UCSD-AML1 (cell line): Measurements from ENCODE around the gene ATP6V1G2.
A peak's percentile ranks its signal among the peaks of the same experiment; 100 is the strongest.
"Not testable (repeated sequence)": the region's sequence is repeated elsewhere in the genome, so short reads cannot be mapped to it uniquely, and the experiment has no call there.

Source experiments
- DNase-seq: peaks from one replicate; lab custom pipeline; 2025; ENCODE audit not compliant: unreplicated experiment; lab: John Stamatoyannopoulos, UW

Gene ATP6V1G2

GRCh38 chr6:31529329-31530150 is 16.9 kb downstream of the ATP6V1G2 start:
- DNase-seq, result peak; percentile 15

- no peak for DNase-seq
These were observed 17.5 kb downstream of the ATP6V1G2 start, which contains the start of gene MCCD1 for GRCh38 chr6:31528821-31529328. Gene MCCD1, plus strand, starts transcription at chr6:31528962. Its CDS starts 53 bp downstream, at chr6:31529015.

GRCh38 chr6:31528307-31528777 is 18.1 kb downstream of the ATP6V1G2 start:
- DNase-seq, result no peak

GRCh38 chr6:31525932-31526591 is 20.3 kb downstream of the ATP6V1G2 start:
- peak; percentile 43 for DNase-seq

- no peak for DNase-seq
These were observed 20.9 kb downstream of the ATP6V1G2 start for GRCh38 chr6:31525553-31525931.

- DNase-seq, result no peak
These were observed 24.6 kb downstream of the ATP6V1G2 start for GRCh38 chr6:31521835-31522234.

GRCh38 chr6:31513456-31514165 is 32.8 kb downstream of the ATP6V1G2 start:
- DNase-seq, result no peak

GRCh38 chr6:31510007-31510406 is 36.4 kb downstream of the ATP6V1G2 start:
- DNase-seq, result no peak

- DNase-seq, result not testable (repeated sequence)
These were observed 37.4 kb downstream of the ATP6V1G2 start for GRCh38 chr6:31509036-31509435.

GRCh38 chr6:31502586-31502985 is 43.8 kb downstream of the ATP6V1G2 start:
- no peak for DNase-seq

GRCh38 chr6:31499648-31500047 is 46.8 kb downstream of the ATP6V1G2 start:
- DNase-seq, result not testable (repeated sequence)

- DNase-seq, result no peak
These were observed 47.7 kb downstream of the ATP6V1G2 start for GRCh38 chr6:31498748-31499147.

- DNase-seq, result no peak
These were observed 48.6 kb downstream of the ATP6V1G2 start, which contains the start of gene MICB for GRCh38 chr6:31497531-31498476. Gene MICB, plus strand, starts transcription at chr6:31498145. Its CDS starts 49 bp downstream, at chr6:31498194.

GRCh38 chr6:31496826-31497225 is 49.6 kb downstream of the ATP6V1G2 start:
- DNase-seq, result not testable (repeated sequence)

- no peak for DNase-seq
These were observed 50.8 kb downstream of the ATP6V1G2 start for GRCh38 chr6:31495580-31495979.
